Bronchial epithelial cell (primary cell): ENCODE data around the gene CAPN6. TPM values are rescaled to one million over a fixed set of nuclear protein-coding genes. Genes with fewer than 3 reads are reported as not detected.

ENCODE experiments used
- DNase-seq: peaks from one replicate; pipeline ENCODE4 v3.0.0-alpha.2; 2010; ENCODE audit warnings: low read depth
- FAIRE-seq: peaks from 2 replicates; lab custom pipeline; 2011; peaks lifted over from hg19 to GRCh38; lab: Jason Lieb, UNC
- H3K27me3 ChIP-seq: 2 replicates; pipeline ENCODE4 v1.5.1; 2011; ENCODE audit warnings: low read length; ENCODE audit not compliant: control insufficient read depth, insufficient read depth
- H3K36me3 ChIP-seq: 2 replicates; pipeline ENCODE4 v1.5.1; 2011; ENCODE audit warnings: low read length; ENCODE audit not compliant: control insufficient read depth, insufficient read depth
- H3K4me3 ChIP-seq: 2 replicates; pipeline ENCODE4 v1.5.1; 2011; ENCODE audit warnings: mild to moderate bottlenecking, low read depth, low read length, control low read depth
- total RNA-seq: library from RNA; depleted of rRNA; stranded (reverse); fragments of >200 nt; gene quantifications from 2 replicates; pipeline ENCODE4 v1.2.1, GENCODE V29; 2014
- TF ChIP-seq, protein P1 (sequence below): IDR thresholded peaks from 2 replicates; pipeline ENCODE4 v1.5.1; 2011; ENCODE audit warnings: mild to moderate bottlenecking, moderate library complexity, low read length, control low read depth, inconsistent platforms; ENCODE audit not compliant: insufficient read depth, severe bottlenecking

Gene CAPN6, protein sequence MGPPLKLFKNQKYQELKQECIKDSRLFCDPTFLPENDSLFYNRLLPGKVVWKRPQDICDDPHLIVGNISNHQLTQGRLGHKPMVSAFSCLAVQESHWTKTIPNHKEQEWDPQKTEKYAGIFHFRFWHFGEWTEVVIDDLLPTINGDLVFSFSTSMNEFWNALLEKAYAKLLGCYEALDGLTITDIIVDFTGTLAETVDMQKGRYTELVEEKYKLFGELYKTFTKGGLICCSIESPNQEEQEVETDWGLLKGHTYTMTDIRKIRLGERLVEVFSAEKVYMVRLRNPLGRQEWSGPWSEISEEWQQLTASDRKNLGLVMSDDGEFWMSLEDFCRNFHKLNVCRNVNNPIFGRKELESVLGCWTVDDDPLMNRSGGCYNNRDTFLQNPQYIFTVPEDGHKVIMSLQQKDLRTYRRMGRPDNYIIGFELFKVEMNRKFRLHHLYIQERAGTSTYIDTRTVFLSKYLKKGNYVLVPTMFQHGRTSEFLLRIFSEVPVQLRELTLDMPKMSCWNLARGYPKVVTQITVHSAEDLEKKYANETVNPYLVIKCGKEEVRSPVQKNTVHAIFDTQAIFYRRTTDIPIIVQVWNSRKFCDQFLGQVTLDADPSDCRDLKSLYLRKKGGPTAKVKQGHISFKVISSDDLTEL
- not detected in 2 replicates for total RNA-seq

DNA sequence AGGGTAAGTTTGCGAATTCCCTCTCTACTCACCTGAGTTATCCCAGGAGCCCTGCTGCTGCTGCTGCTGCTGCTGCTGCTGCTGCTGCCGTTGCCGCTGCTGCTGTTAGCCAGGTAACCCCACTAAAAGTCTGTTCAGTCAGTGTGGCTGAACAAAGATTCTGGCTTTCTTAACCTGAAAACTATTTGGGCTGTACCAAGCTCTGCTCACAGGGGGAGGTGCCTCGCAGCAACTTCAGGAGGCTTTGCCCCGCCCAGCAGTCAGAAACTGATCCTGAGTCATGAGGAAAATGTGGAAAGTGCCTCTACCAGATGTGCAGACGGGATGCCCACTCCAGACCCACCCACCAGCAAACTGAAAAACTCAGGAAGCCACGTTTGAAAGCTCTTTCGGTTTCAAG lies at the start of gene CAPN6:
CAPN6 (minus strand) TSS at position 145 of the 400 bp plus-strand sequence. CDS start 6,547 bp downstream, outside the sequence.
- Histone ChIP-seq H3K27me3 (no peaks in the 10 kb centered on the region), H3K36me3 (no peaks in the 10 kb centered on the region), H3K4me3 (no peak within 1 kb of the TSS)
- DNase-seq (peak; percentile 54), FAIRE-seq (no peak)
- TF ChIP-seq, protein P1, sequence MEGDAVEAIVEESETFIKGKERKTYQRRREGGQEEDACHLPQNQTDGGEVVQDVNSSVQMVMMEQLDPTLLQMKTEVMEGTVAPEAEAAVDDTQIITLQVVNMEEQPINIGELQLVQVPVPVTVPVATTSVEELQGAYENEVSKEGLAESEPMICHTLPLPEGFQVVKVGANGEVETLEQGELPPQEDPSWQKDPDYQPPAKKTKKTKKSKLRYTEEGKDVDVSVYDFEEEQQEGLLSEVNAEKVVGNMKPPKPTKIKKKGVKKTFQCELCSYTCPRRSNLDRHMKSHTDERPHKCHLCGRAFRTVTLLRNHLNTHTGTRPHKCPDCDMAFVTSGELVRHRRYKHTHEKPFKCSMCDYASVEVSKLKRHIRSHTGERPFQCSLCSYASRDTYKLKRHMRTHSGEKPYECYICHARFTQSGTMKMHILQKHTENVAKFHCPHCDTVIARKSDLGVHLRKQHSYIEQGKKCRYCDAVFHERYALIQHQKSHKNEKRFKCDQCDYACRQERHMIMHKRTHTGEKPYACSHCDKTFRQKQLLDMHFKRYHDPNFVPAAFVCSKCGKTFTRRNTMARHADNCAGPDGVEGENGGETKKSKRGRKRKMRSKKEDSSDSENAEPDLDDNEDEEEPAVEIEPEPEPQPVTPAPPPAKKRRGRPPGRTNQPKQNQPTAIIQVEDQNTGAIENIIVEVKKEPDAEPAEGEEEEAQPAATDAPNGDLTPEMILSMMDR, result no peak

DNA sequence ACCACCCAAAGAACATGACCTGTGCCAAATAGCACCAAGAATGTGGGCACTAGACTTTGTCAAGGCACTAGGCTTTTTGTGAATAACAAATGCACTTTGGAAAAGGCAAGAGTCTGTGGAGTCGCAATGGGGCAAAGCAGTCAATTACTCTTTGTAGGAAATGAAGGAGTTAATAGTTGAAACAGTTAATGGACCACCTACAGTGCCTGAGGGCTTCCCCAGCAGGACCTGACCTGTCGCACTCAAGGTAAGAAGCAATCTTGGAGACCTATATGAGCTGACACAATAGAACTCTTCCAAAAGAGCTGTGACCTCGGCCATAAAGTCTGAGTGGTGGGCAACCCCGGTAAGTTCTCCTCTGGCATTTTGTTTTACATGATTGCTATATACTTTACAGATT lies 49.2 kb upstream of the CAPN6 start:
- H3K36me3 ChIP-seq, result no peaks in the 10 kb centered on the region
- no peaks in the 10 kb centered on the region for H3K27me3 ChIP-seq
- no peak for DNase-seq
- H3K4me3 ChIP-seq, result no peak overlapping the region
- FAIRE-seq, result no peak
- TF ChIP-seq, protein P1, result no peak

DNA sequence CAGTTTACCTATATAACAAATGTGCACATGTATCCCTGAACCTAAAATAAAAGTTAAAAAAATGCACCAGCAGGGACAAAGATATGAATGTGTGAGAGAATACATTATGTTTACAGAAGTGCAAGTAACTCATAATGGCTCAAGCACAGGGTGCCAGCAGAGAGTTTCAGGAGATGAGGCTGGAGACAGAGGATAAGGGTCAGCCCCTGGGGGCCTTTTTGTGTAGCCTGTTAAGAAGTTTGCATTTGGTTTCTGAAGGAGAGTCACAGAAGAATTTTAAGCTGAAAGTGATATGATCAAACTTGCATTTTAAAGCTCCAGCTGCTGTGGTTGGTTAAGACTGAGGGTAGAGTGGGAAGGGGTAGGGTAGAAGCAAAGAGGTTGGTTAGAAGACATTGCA lies 48.6 kb upstream of the CAPN6 start:
- H3K27me3 ChIP-seq, result no peaks in the 10 kb centered on the region
- no peak for DNase-seq
- no peak for FAIRE-seq
- no peak overlapping the region for H3K4me3 ChIP-seq
- TF ChIP-seq, protein P1, result no peak
- no peaks in the 10 kb centered on the region for H3K36me3 ChIP-seq

DNA sequence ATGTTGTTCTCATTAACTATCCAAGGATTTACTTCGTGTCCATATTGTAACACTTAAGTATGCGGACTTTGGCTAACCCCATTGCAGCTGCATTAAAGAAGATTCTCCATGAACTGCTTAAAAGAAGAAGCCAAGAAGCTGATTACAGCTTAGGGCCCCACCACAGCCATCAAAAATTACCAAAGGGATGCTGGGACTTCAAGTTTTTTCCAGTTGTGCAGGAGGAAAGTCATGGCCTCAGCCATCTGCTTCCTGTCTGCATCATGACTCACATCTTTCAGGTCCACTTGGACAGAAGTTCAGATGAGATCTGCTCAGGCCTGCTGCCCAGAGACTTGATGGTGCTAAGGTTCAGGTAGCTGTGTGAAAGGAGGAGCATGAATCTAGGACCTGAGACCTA lies 38.8 kb upstream of the CAPN6 start:
- Histone ChIP-seq H3K27me3 (no peaks in the 10 kb centered on the region), H3K36me3 (no peaks in the 10 kb centered on the region), H3K4me3 (no peak overlapping the region)
- DNase-seq (no peak), FAIRE-seq (no peak)
- TF ChIP-seq, protein P1, result no peak

DNA sequence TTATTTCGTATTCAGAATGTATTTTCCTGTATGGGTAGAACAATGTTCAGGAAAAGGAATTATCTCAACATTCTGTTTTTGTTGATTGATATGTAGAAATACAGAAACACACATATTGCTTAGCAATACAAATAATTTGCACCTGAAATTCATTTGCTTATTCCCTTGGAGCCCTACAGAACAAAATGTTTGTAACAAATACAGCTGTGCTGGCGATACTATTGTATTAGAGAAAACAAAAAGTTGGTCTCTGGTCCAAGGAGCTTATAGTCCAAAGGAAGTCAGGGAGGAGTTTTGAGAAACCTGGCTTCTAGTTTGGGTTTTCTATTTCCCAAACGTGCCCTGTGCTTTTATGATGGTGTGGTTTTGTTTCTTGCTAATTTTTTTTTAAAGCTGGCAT lies 37.8 kb upstream of the CAPN6 start:
- DNase-seq (no peak), FAIRE-seq (no peak)
- Histone ChIP-seq H3K27me3 (no peaks in the 10 kb centered on the region), H3K4me3 (no peak overlapping the region), H3K36me3 (no peaks in the 10 kb centered on the region)
- TF ChIP-seq, protein P1, result no peak
